H1 (cell line): ENCODE results near the gene CNOT6. TPM values are rescaled to one million over a fixed set of nuclear protein-coding genes. Genes with fewer than 3 reads are reported as not detected.

Experiments used
- USF2 ChIP-seq: IDR thresholded peaks from 2 replicates; pipeline ENCODE4 v1.6.1; 2011; ENCODE audit warnings: low read length, improper control_type of control experiment
- polyA plus RNA-seq, 7 experiments: library from polyadenylated mRNA; depleted of rRNA in 3 of 7; stranded (reverse) in 5 of 7; unstranded in 2 of 7; fragments of >200 nt in 5 of 7; fragments of 200-250 nt in 2 of 7; gene quantifications; 1 replicate in 5 of 7; 2 replicates in 1 of 7; 4 replicates in 1 of 7; pipeline versions ENCODE4 v1.2.1 to v1.2.3, GENCODE V29; 2011 to 2013; ENCODE audit warnings: missing spikeins in 2 of 7, mixed read lengths in 2 of 7
- total RNA-seq: library from RNA; stranded (reverse); fragmentation: NEBNext Ultra II Directional; extraction: Animal tissue kit (Norgen Biotek cat#: 25700); gene quantifications from 2 replicates; pipeline ENCODE4 v1.2.1, GENCODE V29; 2021

CNOT6 gene
- total and polyA plus RNA-seq, 2 of the 8 experiments (the other 6 are each of a cell fraction or from before 2014, with no cell fraction given), result 10.7 to 45.4 TPM

GRCh38 chr5:180568914-180569313 is 74.7 kb downstream of the CNOT6 start (continued):
- no peak for TF ChIP-seq USF2
